ENCODE results near the gene RIMKLB.
"Not testable (repeated sequence)": the region's sequence is repeated elsewhere in the genome, so short reads cannot be mapped to it uniquely, and the experiment has no call there.

RIMKLB gene

DNA sequence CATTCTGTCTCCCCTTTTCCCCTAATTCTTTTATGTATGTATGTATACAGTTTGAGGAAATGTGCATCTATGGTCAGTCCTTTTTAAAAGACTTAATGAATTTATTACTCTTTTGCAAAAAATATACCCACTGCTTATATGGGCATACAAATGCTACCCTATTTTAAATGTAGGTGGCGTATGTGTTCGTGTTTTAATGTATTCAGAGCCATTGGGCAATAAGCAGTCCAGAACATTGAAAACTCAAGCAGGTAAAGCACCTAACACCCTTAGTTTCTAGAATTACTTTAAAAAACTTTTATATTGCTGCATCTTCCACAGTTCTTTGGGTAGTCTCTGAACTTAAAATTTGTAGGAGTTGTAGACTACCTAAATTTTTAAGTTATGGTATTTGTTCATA lies 82.1 kb downstream of the RIMKLB start:
- DNase-seq = no peak

DNA sequence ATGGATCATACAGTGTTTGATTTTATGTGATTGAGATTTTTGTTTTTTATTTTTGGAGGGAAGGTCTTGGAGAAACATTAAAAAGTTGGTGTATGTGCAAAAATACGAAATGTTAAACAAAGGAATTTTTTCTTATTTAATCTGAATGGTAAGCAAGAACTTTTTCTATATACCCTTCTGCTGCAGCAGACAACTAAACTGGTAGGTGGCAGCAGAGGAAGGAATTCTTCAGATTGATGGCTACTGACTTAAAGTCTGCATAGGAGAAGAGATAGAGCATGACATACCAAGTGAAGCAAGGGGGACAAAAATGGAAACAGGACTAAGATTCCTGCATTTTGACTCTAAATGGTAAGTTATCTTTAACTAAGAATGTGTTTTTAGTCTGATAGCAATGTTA lies 82.6 kb downstream of the RIMKLB start:
- DNase-seq = no peak

- DNase-seq = no peak
Observed at GRCh38 chr12:8781381-8782127, 83.8 kb downstream of the RIMKLB start.

GRCh38 chr12:8784290-8784888 lies 86.6 kb downstream of the RIMKLB start:
- DNase-seq = no peak

- DNase-seq = no peak
Observed at GRCh38 chr12:8785499-8785898, 87.7 kb downstream of the RIMKLB start.

GRCh38 chr12:8787206-8787605 lies 89.4 kb downstream of the RIMKLB start:
- DNase-seq = not testable (repeated sequence)

DNA sequence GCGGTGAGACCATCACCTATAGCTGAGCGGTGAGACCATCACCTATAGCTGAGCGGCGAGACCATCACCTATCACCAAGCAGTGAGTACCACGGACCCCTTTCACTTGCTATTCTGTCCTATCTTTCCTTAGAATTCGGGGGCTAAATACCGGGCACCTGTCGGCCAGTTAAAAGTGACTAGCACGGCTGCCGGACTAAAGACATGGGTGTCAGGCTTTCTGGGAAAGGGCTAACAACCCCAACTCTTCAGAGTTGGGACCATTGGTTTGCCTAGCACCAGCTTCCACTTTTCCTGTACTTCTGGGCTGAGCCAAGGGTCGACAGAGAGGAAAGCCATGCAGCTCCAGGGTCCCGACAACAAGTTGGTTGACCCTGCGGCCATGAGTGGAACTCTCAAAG lies 90.9 kb downstream of the RIMKLB start:
- DNase-seq = not testable (repeated sequence)

DNA sequence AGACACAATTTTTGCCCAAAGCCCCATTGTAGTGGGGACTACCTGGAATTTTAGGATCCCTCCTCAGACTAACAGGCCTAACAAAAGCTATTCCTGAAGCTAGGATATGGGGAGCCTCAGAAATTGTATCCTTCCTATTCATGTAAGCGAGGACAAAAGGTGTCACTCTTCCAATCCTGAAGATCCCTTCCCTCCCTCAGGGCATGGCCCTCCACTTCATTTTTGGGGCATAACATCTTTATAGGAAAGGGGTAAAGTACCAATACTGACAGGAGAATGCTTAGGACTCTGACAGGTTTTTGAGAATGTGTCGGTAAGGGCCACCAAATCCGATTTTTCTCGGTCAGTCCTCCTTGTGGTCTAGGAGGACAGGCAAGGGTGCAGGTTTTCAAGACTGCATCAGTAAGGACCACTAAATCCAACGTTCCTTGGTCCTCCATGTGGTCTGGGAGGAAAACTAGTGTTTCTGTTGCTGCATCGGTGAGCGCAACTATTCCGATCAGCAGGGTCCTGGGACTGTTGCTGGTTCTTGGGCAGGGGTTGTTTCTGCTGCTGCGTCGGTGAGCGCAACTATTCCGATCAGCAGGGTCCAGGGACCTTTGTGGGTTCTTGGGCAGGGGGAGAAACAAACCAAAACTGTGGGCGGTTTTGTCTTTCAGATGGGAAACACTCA lies 91.7 kb downstream of the RIMKLB start:
- not testable (repeated sequence) for DNase-seq

DNA sequence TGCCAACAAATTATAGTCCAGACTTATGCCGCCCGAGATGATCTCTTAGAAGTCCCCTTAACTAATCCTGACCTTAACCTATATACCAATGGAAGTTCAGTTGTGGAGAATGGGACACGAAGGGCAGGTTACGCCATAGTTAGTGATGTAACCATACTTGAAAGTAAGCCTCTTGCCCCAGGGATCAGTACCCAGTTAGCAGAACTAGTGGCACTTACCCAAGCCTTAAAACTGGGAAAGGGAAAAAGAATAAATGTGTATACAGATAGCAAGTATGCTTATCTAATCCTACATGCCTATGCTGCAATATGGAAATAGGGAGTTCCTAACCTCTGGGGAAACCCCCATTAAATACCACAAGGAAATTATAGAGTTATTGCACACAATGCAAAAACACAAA lies 95.4 kb downstream of the RIMKLB start:
- DNase-seq = not testable (repeated sequence)

GRCh38 chr12:8794611-8795010 lies 96.8 kb downstream of the RIMKLB start:
- DNase-seq = not testable (repeated sequence)

GRCh38 chr12:8796831-8797626 lies 99.2 kb downstream of the RIMKLB start:
- DNase-seq = no peak

DNA sequence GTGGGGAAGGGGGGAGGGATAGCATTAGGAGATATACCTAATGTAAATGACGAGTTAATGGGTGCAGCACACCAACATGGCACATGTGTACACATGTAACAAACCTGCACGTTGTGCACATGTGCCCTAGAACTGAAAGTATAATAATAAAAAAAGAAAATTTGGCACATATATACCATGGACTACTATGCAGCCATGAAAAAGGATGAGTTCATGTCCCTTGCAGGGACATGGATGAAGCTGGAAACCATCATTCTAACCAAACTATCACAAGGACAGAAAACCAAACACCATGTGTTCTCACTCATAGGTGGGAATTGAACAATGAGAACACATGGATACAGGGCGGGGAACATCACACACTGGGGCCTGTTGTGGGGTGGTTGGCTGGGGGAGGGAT lies 103.4 kb downstream of the RIMKLB start:
- not testable (repeated sequence) for DNase-seq

DNA sequence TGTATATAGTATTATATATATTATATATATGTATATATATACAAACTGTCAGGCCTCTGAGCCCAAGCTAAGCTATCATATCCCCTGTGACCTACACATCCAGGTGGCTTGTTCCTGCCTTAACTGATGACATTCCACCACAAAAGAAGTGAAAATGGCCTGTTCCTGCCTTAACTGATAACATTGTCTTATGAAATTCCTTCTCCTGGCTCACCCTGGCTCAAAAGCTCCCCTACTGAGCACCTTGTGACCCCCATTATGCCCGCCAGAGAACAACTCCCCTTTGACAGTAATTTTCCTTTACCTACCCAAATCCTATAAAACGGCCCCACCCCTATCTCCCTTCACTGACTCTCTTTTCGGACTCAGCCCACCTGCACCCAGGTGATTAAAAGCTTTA lies 107.0 kb downstream of the RIMKLB start:
- DNase-seq = not testable (repeated sequence)

DNA sequence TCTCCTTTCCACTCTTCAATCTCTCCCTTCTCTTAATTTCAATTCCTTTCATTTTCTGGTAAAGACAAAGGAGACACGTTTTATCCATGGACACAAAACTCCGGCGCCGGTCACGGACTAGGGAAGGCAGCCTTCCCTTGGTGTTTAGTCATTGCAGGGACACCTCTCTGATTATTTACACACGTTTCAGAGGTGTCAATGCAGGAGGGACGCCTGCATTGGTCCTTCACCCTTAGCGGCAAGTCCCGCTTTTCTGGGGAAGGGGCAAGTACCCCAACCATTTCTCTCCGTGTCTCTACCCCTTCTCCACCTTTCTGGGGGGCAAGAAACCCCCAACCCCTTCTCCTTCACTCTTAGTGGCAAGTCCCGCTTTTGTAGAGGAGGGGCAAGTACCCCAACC lies 107.7 kb downstream of the RIMKLB start:
- not testable (repeated sequence) for DNase-seq

- DNase-seq = not testable (repeated sequence)
Observed at GRCh38 chr12:8807084-8807483, 109.3 kb downstream of the RIMKLB start.

- not testable (repeated sequence) for DNase-seq
Observed at GRCh38 chr12:8810112-8810511, 112.3 kb downstream of the RIMKLB start.

DNA sequence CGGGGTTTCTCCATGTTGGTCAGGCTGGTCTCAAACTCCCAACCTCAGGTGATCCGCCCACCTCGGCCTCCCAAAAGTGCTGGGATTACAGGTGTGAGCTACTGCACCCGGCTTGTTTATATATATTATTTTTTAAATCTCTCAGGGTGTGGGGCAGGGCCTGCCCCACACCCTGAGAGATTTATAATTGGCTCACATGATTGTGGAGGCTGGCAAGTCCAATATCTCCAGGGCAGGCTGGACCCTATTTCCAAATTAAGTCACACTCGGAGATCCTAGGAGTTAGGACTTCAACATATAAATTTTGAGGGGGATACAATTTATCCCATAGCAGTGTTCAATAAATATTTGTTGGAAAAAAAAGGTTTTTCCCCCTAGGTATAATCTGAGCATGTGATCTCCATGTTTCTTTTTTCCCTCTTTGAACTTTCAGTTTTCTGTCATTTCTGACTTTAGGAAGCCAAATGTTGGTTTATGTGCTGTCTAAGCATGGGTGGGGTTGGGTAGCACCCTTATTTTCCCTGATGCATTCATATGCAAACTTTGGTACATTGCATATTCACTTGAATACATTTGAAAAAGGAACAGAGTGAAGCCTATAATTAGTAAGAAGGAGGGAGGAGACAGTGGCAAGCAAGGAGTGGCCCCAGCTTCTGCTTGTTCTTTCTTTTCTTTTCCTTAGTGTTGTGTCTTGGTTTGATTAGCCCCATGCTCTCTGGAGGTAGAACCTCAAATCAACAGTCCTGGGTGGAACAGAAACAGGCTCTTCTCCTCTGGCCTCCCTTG lies 116.0 kb downstream of the RIMKLB start:
- DNase-seq = no peak

DNA sequence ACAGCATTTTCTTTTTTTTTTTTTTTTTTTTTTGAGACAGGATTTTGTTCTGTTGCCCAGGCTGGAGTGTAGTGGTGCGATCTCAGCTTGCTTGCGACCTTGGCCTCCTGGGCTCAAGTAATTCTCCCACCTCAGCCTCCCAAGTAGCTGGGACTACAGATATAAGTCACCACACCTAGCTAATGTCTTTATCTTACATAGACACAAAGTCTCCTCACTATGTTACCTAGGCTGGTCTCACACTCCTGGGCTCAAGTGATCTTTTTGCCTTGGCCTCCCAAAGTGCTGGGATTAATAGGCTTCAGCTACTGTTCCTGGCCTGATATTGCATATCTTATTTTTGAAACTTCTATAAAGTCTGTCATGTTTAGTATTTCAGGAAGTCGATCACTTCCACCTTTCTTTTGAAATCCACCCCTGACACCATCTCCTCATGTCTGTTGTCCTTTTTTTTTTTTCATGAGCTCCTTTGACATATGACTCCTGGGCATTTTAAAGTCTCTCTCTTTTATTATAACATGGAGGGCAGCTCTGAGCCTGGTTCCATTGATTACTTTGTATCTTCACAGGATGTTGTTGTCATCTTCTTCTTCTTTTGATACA lies 118.8 kb downstream of the RIMKLB start:
- DNase-seq = no peak

DNA sequence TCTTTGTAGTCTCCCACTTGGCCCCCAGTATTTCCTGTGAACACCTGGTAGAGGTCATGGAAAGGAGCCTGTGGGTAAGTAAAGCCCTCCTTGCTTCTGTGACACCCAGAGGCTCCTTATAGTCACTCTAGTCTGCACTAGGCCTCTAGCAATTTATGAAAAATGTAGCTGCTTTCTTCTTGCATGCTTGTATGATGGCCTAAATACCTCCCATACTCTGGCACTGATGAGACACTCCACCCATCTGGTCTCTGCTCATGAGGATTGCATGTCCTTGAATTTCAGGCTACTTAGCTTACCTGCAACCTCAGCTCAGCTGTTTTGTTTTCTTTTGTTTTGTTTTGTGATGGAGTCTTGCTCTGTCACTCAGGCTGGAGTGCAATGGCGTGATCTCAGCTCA lies 120.1 kb downstream of the RIMKLB start:
- DNase-seq = no peak

GRCh38 chr12:8818526-8818925 lies 120.7 kb downstream of the RIMKLB start:
- DNase-seq = no peak

GRCh38 chr12:8819666-8819980 lies 121.8 kb downstream of the RIMKLB start:
- no peak for DNase-seq

All from activated CD4-positive, CD25-positive, alpha-beta regulatory T cell treated with anti-CD3 and anti-CD28 coated beads, Interleukin-2, amount 50 U/mL, for 72 hours (primary cell).